DND-41 (cell line): ENCODE results near the gene NKAIN4.

Experiments
- ATAC-seq: fragments of 200-7000 bp; cut with Tn5 transposase; 3 replicates; pipeline ENCODE4 v1.9.1; 2021; ENCODE audit warnings: low read depth; ENCODE audit not compliant: insufficient read depth
- DNase-seq: peaks from one replicate; pipeline ENCODE4 v3.0.0-alpha.2; 2020
- H2AFZ ChIP-seq: 2 replicates; pipeline ENCODE4 v1.6.0; 2012; ENCODE audit warnings: low read depth, low read length
- H3K27ac ChIP-seq: 2 replicates; pipeline ENCODE4 v1.5.1; 2012; ENCODE audit warnings: low read length, inconsistent platforms
- H3K27me3 ChIP-seq: fragments of 200-600 bp; sonication (generic); 2 replicates; pipeline ENCODE4 v1.6.0; 2012; ENCODE audit warnings: low read length, mild to moderate bottlenecking, inconsistent platforms; ENCODE audit not compliant: insufficient read depth, poor library complexity
- H3K36me3 ChIP-seq: 2 replicates; pipeline ENCODE4 v1.5.1; 2012; ENCODE audit warnings: low read length, inconsistent platforms; ENCODE audit not compliant: insufficient read depth
- H3K4me1 ChIP-seq: 2 replicates; pipeline ENCODE4 v1.5.1; 2012; ENCODE audit warnings: mild to moderate bottlenecking, low read length; ENCODE audit not compliant: insufficient read depth
- H3K4me2 ChIP-seq: 2 replicates; pipeline ENCODE4 v1.6.0; 2012; ENCODE audit warnings: mild to moderate bottlenecking, moderate library complexity, low read length, inconsistent platforms; ENCODE audit not compliant: insufficient read depth
- H3K4me3 ChIP-seq, 2 experiments: fragments of 200-600 bp in 1 of 2; shearing (Covaris generic) in 1 of 2; 2 replicates each; pipeline ENCODE4 v1.5.1; 2012 to 2016; ENCODE audit warnings: inconsistent platforms in 2 of 2, low read length in 2 of 2, mild to moderate bottlenecking in 2 of 2, low read depth in 1 of 2, moderate library complexity in 1 of 2
- H3K79me2 ChIP-seq: 2 replicates; pipeline ENCODE4 v1.6.0; 2012; ENCODE audit warnings: low read length, inconsistent platforms; ENCODE audit not compliant: insufficient read depth
- H3K9ac ChIP-seq: 2 replicates; pipeline ENCODE4 v1.6.0; 2012; ENCODE audit warnings: low read depth, mild to moderate bottlenecking, inconsistent platforms, low read length, moderate library complexity
- H3K9me3 ChIP-seq: 2 replicates; pipeline ENCODE4 v1.5.1; 2012; ENCODE audit warnings: low read length, moderate library complexity, mild to moderate bottlenecking, inconsistent platforms; ENCODE audit not compliant: insufficient read depth, severe bottlenecking
- H4K20me1 ChIP-seq: 2 replicates; pipeline ENCODE4 v1.6.0; 2012; ENCODE audit warnings: low read length; ENCODE audit not compliant: insufficient read depth
- EZH2 ChIP-seq: IDR thresholded peaks from 3 replicates; pipeline ENCODE4 v1.6.1; 2012; ENCODE audit warnings: borderline replicate concordance, low read depth, mild to moderate bottlenecking, moderate library complexity, low read length, inconsistent platforms; ENCODE audit not compliant: severe bottlenecking
- TF ChIP-seq, protein P1 (sequence below): IDR thresholded peaks from 2 replicates; pipeline ENCODE4 v1.5.1; 2012; ENCODE audit warnings: borderline replicate concordance, low read length, moderate library complexity, mild to moderate bottlenecking; ENCODE audit not compliant: poor library complexity, severe bottlenecking; ENCODE audit errors: extremely low read depth

The NKAIN4 gene

GRCh38 chr20:63273635-63274380 is 19.5 kb upstream of the NKAIN4 start:
- Histone ChIP-seq H3K4me3 (peak overlapping the region; percentile 98 to 99; a peak in 3 of 4 replicates), H3K4me2 (peak overlapping the region; percentile 91), H3K27ac (peak overlapping the region; percentile 70), H3K4me1 (peaks cover 33% of the 10 kb centered on the region), H3K36me3 (peaks cover 38% of the 10 kb centered on the region), H2AFZ (no peak overlapping the region), H3K27me3 (no peaks in the 10 kb centered on the region), H4K20me1 (peaks cover 50% of the 10 kb centered on the region), H3K9me3 (no peaks in the 10 kb centered on the region), H3K9ac (peak overlapping the region; percentile 83), H3K79me2 (peaks cover 52% of the 10 kb centered on the region)
- DNase-seq = no peak
- ATAC-seq = no peak
- TF ChIP-seq, protein P1, sequence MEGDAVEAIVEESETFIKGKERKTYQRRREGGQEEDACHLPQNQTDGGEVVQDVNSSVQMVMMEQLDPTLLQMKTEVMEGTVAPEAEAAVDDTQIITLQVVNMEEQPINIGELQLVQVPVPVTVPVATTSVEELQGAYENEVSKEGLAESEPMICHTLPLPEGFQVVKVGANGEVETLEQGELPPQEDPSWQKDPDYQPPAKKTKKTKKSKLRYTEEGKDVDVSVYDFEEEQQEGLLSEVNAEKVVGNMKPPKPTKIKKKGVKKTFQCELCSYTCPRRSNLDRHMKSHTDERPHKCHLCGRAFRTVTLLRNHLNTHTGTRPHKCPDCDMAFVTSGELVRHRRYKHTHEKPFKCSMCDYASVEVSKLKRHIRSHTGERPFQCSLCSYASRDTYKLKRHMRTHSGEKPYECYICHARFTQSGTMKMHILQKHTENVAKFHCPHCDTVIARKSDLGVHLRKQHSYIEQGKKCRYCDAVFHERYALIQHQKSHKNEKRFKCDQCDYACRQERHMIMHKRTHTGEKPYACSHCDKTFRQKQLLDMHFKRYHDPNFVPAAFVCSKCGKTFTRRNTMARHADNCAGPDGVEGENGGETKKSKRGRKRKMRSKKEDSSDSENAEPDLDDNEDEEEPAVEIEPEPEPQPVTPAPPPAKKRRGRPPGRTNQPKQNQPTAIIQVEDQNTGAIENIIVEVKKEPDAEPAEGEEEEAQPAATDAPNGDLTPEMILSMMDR = no peak
- TF ChIP-seq EZH2 = no peak

GRCh38 chr20:63273059-63273579 is 18.9 kb upstream of the NKAIN4 start:
- Histone ChIP-seq H2AFZ (peak overlapping the region; percentile 76), H3K79me2 (peaks cover 52% of the 10 kb centered on the region), H3K4me1 (peaks cover 33% of the 10 kb centered on the region), H4K20me1 (peaks cover 48% of the 10 kb centered on the region), H3K27ac (peak overlapping the region; percentile 70), H3K4me3 (peak overlapping the region; percentile 98 to 99), H3K9ac (peak overlapping the region; percentile 83), H3K9me3 (no peaks in the 10 kb centered on the region), H3K36me3 (peaks cover 31% of the 10 kb centered on the region), H3K27me3 (no peaks in the 10 kb centered on the region), H3K4me2 (peak overlapping the region; percentile 91)
- ATAC-seq (no peak), DNase-seq (no peak)
- TF ChIP-seq, protein P1 = no peak
- TF ChIP-seq EZH2 = no peak

DNA sequence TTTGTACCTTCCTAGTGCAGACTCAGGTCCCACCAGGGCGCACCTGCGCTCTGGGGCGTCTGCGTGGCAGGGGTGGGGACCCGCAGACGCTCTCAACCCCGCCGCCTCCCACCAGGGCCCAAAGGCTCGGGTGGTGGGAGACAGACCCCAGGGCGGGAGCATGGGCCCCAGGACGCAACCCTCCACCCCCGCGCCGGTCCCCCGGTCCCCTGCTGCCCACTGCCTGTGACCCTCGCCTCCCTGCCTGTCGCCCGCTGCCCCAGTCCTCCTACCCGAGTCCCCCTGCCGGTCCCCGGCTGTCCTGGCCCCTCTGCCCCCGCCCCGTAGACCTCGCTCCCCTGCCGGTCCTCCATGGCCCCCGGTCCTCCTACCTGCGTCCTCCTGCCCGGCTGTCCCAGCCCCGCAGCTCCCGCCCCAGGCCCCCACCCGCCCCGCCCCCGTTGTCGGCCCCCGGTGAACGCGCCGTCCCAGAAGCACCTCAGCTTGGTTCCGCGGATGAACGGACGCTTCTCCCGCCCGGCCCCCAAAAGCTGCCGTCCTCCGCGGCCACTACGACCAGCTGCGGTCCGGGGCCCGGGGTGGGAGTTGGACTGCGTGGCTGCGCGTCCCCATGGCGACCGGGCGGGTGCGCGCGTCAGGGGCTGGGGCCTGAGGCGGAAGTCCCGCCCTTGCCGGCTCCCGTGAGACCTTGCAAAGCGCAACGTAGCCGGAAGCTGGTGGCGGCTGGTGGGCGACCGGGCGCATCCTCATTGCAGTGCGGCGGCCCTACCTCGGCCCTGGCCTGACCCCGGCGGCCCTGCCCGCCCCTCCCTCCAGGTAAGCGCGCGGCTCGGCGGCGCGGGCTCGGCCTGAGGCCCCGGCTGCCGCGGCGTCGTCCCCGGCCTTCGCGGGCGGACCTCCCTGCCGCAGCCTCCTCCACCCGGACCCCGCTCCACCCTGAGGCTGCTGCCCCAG is 18.1 kb upstream of the NKAIN4 start, which contains the start of gene ARFGAP1:
Gene ARFGAP1 (plus strand): TSS at position 709 of the 954 bp plus-strand sequence. CDS start 2,768 bp downstream, outside the sequence.
- peak; percentile 99 for ATAC-seq
- H2AFZ ChIP-seq = peak within 1 kb of the TSS; percentile 76
- peak; percentile 90 for DNase-seq
- peak within 1 kb of the TSS; percentile 83 for H3K9ac ChIP-seq
- peaks cover 23% of the 10 kb centered on the region for H3K36me3 ChIP-seq
- H3K27ac ChIP-seq = peak within 1 kb of the TSS; percentile 70
- peak within 1 kb of the TSS; percentile 91 for H3K4me2 ChIP-seq
- H4K20me1 ChIP-seq = peaks cover 41% of the 10 kb centered on the region
- TF ChIP-seq, protein P1 = no peak
- TF ChIP-seq EZH2 = no peak
- peaks cover 48% of the 10 kb centered on the region for H3K79me2 ChIP-seq
- no peaks in the 10 kb centered on the region for H3K9me3 ChIP-seq
- peaks cover 33% of the 10 kb centered on the region for H3K4me1 ChIP-seq
- H3K4me3 ChIP-seq = peak within 1 kb of the TSS; percentile 98 to 99
- no peaks in the 10 kb centered on the region for H3K27me3 ChIP-seq
